Stimulated activated CD4-positive, alpha-beta T cell treated with anti-CD3 and anti-CD28 coated beads, Interleukin-4, amount 100 ng/mL, for 4 hours (primary cell): Measurements from ENCODE around the gene ADPRS.

Experiments used
- DNase-seq, 2 experiments: peaks; one replicate each; pipeline ENCODE4 v3.0.0-alpha.2; 2020

The ADPRS gene

DNA sequence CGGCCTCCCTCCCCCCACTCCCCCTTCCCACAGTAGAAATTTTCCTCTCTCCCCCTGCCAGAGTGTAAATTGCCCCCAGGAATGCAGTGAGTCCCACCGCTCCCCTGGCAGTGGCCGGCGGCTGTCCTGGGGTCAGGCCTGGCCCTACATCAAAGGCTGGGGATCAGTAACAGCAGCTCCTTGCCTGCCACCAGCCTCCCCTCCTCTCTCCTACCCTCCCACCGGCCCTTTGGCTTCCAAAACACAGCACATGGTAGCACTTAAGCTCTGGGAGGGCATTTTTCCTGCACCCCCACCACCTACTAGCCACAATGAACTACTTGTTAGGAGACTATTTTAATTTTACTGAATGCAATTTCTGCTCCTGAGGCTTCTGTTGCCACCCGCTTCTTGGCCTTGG is 45.3 kb downstream of the ADPRS start:
- no peak for DNase-seq

DNA sequence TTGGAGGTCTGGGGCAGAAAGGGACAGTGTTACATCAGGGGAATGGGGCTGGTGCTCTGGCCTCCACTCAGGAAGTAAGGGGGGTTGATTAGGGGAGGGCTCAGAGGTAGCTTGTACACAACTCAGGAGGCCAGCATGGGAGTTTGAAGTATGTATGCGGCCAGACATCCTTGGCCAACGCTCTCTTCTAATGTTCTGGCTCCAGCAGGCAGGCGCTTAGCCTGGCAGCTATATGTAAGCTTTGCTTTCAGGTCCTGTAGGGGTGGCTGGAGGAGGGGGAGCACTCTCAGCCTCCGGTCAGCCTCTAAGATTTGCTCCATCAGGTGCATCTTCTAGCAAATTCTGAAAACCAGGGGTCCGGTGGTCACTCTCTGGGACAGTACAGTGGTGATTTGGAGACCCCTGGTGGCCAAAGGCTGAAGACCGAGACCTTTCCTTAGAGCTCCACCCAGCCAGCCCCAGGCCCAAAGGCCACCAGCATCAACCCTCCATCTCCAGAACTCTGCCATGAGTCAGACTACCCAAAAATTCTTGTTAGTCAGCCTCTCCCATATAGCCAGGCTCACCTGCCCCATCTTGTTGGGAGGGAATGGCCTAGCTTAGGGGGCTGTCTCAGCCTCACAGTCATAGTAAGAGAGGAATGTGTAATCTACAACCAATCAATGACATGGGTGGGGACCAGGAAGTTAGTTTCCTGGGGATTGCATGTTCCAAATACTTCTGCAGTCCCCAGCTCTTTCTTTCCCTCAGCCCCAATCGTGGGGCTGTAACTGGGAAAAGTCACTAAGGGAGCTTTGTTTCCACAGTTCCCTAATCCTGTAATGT is 46.0 kb downstream of the ADPRS start:
- DNase-seq, result peak in 1 of 2 experiments; percentile 15

DNA sequence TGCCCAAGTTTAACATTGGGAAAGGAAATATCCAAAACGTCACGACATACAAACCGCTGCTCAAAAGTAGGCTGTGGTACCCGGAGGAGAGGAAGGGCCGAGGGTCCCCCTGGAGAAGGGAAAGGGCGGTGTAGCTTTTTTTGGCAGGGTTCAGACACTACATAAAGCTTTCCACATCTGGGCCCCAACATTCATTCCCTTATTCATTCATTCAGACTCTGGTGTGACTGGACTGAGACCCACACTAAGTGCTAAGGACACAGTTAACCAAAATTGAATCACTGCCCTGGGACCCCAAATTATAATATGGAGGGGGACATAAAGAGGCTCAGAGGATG is 46.6 kb downstream of the ADPRS start:
- DNase-seq, result no peak

DNA sequence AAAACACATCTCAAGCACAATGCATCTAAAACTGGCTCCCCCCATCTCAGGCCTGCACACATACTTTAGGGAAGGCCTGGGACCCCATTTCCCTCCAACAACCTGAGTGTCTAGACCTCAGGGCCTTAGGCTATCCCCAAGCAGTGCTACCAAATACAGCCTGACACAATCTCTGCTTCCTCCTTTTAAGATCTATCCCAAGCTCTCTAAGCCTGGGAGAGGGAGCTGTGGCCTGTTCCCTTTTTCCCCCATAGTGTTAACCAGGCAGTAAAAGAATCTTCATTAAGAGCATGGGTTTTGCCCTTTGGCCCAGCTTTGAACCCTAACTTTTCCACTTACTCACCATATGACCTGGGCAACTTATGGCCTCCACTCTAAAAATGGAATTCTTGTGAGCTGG is 47.1 kb downstream of the ADPRS start:
- DNase-seq, result no peak

DNA sequence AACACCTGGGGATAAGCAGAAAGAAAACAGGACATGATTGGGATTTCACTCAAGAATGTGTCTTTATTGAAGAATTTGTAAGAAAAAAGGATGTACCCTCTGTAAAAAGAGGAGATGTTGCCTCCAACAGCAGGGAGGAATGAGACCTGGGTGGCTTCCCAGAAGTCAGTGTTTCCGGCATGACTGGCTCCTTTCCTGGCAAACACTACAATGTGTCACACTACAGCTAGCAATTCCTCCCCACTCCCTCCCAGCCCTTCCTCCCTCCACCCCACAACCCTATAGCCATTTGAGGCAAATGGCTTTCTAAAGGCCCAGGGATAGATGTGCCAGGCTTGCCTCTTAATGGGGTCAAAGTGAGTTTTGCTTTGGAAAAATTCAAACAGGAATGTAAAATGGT is 47.8 kb downstream of the ADPRS start:
- no peak for DNase-seq

DNA sequence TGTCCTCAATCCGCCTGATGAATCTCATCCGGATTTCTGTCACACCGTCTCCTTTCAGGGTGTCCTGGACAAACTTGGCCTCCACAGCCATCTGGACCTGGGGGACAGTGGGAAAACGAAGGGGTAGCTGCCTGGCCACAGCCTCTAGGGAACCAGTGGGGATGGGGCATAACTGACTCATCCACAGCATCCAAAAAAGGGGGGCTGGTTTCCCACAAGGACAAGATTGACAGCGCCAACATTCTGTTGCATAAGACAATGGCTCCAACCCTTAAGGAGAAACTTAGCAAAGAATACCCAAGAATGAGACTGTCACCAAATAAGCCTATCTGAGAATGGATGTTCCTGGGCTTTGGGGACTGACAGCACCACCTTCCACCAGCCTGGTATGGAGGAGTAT is 48.5 kb downstream of the ADPRS start:
- no peak for DNase-seq

DNA sequence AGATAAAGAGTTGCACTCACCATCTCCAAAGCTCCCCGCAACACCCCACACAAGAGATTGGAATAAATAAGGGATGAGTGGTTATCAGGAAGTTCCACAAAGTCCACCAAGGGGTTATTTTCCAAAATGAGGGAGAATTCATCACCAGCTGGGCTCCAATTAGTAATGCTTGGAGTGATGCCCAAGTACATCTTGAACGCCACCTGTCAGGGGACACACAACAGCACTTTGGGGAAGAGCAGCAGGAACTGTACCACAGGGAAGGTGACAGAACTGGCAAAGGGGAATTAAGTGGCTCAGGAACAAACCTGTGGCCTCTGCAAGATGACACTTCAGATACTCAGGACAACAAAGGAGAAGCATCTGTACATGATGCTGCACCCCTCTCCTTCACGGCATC is 49.1 kb downstream of the ADPRS start:
- no peak for DNase-seq

DNA sequence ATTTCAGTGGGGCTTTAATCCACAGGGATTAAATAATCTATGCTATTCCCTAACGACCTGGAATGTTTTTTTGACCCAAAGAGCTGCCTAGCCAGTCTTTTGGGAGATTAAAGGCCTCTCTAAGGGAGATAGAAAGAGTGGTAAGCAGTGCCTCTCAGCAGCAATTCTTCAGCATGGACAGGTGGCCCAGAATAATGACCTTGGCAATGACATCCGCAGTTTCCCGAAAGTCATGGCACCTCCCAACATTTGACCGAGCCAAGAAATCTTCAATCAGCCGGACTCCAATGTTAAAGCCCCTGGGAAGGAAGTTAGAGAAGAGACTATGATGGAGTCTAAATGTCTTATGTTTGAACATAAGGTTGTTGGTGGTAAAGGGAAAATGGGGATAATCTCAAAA is 50.8 kb downstream of the ADPRS start:
- no peak for DNase-seq

DNA sequence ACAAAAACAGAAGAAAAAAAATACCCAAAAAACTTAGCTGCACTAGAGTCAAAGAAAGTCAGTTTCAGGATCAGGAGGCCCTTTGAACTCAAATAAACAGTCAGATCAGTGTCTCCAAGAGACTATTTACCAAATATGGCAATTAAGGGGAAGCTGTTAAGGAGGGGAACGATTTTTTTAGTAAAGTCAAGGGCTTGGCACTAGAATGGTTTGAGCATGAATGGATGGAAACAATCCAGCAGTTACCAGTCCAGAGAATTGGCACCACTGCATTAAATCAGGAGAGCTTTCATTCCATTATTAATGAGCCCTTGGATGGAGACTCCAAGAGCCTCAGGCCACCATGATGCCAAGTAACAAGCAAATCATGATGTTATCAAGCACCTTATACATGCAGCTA is 53.4 kb downstream of the ADPRS start:
- DNase-seq, result no peak

DNA sequence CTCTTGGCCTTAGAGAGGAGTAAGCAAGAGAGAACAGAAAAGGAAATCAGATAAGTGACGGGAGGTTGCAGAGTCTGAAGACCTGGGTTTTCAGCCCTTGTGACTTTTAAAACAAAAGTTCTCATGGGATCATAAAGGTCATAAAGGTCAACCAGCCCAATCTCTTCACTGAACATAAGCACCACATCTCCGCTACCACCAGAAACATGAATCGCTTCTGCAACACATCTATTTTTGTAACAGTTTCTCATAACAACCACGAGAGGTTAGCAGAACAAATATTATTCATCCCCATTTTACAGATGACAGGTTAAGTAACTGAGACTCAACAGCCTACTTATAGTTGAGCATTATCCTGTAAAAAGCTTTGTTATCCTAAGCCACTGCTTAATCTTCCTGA is 54.7 kb downstream of the ADPRS start:
- DNase-seq, result no peak
